D341Med (cell line): Measurements from ENCODE around the gene NCKAP5.

Experiments
- DNase-seq: peaks from one replicate; pipeline ENCODE4 v3.0.0; 2012; ENCODE audit warnings: low spot score

NCKAP5 gene

GRCh38 chr2:133574186-133574585 is 5.9 kb upstream of the NCKAP5 start:
- no peak for DNase-seq

- DNase-seq = no peak
Observed at GRCh38 chr2:133573491-133574162, 5.4 kb upstream of the NCKAP5 start.

- DNase-seq = no peak
Observed at GRCh38 chr2:133571249-133571648, 3.0 kb upstream of the NCKAP5 start.

DNA sequence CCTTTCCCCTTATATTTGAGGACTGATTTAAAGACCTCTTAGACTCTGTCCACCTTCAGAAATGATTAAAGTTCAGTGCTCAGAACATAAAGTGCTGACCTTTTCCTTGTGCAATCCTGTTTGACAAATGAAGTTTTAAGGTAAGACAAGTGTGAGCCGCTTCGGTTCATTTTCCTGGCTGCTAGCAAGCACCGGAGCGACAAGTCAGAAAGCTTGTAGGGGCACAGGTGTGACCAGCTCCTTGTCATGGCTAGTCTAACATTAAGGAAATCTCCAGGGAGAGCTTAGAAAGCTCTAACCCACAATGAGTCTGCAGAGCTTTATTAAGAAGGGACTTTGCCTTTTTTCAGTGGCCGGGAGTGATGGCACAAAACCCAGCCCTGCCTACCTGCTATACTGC is 2.3 kb upstream of the NCKAP5 start:
- DNase-seq = no peak

DNA sequence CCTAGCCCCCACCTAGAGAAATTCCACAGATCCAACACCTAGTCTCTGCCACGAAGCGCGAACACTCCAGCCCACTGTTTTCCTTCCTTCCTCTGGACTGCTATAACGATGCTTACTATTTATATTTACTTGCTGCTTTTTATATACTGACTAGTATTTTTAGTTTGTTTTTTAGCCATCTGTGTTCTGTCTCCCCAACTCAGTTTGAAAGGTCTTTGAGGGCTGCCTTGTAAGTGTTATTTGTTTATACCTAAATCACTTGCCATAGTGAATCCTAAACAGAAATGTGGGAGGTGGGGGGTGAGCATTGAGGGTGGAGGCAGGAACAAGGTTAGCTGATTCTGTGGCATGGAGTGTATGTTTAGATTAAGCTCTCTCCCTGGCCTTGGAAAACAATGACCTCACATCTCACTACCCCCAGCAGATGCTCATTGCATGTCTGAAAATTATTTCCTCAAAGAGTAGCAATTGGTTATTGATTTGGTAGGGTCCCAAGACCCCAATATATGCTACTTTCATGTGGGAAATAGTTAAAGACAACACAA is 1.1 kb upstream of the NCKAP5 start:
- no peak for DNase-seq

DNA sequence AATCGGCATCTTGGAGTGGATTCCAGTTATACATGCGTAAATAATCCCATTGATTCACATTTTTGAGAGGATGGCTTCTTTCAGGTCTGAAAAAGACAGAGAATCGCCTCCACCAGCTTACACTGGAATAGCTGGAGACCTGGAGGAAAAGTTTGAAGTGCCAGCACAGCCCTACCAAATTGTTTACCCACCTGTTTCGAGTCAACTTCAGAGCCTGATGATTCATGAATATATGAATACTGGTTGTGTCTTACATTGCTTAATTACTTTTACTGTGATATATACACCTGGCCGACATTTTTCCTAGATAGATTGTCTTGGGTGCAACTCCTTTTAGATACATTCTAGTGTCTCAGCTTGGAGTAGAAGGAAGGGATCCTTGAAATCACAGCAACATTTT is 335 bp upstream of the NCKAP5 start:
- no peak for DNase-seq

DNA sequence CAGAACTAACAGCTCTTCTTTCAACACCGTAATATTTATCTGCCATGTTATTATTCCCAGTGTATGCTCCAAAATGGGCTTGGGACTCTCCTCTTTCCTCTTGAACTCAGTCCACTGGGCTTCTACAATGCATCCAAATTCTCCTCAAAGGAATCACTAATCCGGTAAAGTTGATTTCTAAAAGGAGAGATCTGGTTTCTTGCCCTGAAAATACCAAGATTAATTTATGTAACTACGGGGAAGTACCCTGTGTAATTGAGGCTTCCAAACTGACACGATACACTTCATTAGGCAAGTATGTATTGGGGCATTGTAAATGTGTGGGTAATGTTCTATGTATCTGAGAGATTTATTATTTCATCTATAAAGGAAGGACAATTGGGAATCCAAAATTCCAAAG is 5.7 kb downstream of the NCKAP5 start:
- no peak for DNase-seq

DNA sequence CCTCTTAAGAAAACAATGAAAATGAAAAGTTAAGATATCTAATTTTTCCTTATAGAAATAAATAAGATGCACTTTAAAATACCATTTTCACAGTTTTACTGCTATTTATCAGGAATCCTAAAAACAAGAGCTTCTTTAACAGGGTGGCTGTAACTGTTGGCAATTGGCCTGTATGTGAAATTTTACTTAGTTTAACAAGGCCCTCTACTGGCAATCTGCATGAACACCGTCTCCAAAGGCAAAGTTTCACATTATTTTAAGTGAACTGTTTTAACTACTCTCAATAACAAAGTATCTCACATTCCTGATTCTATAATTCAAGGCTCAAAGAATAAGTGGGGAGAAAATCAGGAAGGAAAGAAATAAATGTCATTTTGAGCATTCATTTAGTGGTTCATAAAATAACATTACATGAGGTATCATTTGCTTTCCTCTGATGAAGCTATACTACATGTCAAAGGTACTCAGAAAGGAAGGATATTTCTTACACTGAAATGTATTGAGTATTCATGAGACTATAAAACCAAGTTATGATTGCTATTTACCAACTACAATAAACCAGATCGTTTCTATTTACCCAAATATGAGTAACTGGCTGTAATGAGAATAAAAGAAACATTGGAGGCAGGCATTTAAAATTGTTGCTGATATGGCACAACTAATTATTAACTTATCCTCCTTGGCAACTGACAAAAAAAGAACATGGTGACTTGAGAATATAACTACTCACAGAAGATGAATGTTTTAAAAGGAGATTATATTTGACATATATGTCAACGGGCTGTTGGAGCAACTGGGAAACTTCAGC is 7.0 kb downstream of the NCKAP5 start:
- peak; percentile 47 for DNase-seq

DNA sequence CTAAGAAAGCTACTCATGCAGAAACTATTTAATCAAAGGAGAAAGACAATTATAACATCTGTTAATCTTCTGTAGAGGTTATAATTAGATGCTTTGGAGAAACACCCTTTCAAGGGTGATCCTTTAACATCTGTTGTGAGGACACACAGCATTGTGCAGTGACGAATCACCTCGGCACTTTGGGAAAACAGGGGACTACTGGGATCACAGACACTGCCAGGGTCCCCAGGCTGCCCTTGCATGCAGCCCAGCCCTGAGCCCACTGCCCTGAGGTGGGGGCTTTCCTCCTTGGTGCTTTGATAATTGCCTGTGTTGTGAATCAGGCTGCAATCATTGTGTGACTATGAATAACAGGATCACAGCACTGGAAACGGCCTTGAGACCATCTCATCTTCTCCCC is 10.6 kb downstream of the NCKAP5 start:
- DNase-seq = no peak

- DNase-seq = no peak
Observed at GRCh38 chr2:133553838-133554408, 14.3 kb downstream of the NCKAP5 start.

DNA sequence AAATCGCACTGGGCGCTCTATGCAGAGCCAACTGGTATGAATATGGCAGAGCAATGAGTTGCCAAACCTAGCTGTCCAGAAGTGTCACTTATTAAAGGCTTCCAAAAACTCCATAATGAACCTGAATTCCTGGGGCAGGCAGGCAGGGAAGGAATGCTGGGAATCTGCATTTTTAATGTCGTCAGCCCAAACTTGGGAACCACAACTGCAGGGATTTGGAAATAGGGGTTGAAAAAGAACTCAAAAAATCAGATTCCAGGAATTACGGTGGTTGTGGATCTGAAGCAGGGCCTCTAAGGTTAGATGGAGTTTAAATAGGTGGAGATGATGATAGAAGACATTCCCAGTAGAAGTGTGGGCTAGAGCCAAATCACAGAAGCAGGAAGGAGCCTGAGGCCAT is 15.0 kb downstream of the NCKAP5 start:
- no peak for DNase-seq

DNA sequence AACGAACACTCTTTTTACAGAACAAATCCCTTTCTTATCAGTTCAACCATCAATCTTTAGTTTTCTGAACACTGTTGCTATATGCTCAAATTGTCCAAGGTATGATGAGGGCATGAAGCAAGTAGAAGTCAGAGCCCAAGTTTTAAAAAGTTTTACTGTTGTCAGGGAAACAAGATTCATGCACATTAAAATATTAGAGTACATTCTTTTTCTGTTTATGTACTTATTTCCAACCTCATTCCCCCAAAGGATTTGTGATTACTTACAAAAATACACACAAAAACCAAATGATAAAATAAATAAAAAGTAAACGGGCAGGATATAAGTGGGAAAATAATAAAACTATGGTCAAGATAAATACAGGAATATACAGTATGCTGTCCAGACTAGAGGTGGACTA is 15.4 kb downstream of the NCKAP5 start:
- DNase-seq = no peak

DNA sequence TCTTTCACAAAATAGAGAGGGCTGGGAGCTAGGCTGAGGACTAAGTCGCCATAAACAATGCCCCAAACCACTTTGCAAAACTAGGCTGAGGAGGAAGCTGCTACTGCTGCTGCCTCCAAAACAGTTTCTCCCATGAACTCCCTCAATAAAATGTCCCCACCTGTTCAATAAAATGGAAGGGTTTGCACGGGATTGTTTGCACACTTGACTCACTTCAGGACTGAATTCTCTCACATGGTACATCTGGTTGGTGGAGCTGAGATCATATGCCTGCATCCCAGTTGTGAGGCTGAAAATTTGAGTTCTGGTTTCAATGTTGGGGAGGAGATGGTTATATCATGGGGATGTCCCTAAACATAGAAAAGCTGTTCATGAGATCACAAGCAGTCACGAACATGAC is 26.5 kb downstream of the NCKAP5 start:
- no peak for DNase-seq

DNA sequence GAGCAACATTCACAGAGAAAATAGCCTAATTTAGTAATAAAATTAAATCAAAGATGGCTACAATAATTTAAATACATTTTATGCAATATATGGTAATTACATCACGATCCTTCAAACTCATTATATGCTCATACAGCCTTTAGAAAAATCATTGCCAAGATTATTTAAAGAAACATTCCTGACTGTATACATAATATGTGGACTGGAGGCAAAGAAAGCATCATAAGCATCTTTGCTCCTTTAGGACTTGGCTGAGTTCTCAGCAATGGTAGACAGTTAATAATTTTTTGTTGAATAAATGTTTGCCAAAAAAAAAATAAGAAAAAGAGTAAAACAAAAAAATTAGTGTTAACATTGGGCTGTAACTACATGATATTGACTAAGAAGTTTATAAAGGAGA is 26.9 kb downstream of the NCKAP5 start:
- no peak for DNase-seq

DNA sequence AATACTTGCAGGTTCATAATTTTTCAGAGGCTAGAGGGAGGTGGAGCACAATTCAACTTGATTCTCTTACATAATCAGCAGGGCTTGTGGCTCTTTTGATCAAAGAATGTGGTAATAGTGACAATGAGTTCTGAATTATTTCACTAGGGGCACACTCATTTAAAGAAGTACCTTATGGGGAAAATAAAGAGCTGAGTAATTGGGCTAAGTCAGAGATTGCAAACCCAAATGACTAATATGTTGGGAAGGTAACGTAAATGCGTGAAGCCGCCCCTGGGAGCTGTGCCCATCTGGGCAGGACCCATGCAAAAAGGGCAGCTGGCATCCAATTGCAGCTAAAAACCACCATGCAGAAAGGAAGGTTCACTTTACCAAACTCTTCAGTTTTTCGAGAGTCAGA is 35.3 kb downstream of the NCKAP5 start:
- no peak for DNase-seq

DNA sequence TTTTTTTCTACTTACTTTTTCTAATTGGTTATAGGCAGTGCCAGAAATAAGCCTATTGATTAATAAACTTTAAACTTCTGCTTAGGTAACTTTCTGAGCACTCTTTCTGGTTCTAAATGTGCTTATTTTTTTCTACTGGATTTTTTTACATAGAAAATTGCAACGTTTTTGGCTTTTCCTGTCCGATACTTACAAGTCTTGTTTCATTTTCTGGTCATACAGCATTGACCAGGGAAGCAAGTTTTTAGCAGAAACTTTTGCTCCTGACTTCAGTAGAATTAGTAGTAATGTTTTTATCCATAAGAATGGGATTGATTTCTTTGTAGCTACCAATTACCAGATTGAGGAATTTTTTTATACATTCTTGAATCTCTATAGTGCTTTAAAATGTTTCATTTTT is 36.9 kb downstream of the NCKAP5 start:
- DNase-seq = no peak

- no peak for DNase-seq
Observed at GRCh38 chr2:133530645-133531044, 37.6 kb downstream of the NCKAP5 start.

DNA sequence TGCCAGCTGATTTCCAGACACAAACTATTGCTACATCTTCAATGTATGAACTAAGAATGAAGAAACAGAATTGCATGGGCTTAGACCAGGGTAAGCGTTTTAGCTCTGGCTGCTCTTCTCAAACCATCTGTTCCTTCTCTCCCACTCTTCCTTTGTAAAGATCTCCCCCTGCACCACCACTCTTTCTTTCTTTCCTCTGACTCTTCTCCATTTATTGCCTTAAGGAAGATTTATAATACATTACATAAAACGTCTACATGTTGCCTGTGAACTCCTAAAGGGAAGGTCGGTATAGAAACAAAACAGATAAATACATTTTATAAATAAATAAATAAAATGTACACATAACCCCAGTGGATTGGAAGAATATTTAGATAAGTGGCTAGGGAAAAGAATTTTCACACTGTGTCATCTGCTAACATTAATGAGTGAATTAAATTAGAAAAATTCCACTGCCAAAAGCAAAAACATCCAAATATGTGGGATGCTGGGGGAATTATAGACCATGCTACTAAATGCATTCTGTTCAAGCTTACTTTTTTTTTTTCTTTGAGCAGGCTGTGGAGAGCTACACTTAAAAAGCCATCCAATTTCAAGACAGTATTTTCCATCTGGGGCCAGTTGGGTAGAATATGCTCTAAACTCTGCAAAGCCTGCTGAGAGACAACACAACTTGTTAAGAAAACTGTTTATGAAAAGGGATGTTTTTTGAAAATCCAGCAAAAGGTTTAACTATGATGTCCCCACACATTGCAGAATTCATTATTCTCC is 41.5 kb downstream of the NCKAP5 start:
- DNase-seq = no peak

DNA sequence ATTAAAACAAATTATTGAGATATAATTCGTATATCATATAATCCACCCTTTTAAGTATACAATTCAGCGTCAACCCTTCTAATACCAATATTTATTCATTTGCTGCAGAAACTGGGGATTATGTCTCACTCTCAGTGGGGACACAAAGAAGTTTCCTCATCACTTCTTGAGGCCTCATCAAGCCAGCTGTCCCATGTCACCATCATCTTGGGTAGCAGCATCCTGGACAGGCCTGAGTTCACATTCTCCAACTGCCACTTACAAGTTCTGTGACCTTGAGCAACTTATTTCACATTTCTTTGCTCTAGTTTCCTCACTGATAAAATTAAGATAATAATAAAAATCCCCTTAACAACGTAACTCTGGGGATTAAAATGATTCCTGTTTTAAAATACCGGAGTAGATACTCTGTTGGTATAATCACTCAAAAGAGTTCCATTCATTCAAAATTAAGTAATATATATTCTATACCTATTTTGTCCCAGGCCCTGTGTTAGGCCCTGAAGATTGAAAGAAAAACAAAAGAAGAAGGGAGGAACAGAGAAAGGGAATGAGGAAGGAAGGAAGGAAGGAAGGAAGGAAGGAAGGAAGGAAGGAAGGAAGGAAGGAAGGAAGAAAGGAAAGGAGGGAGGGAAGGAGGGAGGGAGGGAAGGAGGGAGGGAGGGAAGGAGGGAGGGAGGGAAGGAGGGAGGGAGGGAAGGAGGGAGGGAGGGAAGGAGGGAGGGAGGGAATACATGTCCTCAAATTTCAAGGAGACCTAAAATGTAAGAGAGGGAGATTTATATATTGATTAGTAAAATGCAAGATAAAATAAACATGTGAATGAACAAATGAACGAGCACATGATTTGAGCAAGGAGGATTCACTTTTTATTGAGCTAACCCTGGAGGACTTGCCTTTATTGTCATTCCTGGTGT is 42.4 kb downstream of the NCKAP5 start:
- no peak for DNase-seq

GRCh38 chr2:133525090-133525489 is 43.2 kb downstream of the NCKAP5 start:
- DNase-seq = no peak

- DNase-seq = no peak
Observed at GRCh38 chr2:133523406-133523805, 44.9 kb downstream of the NCKAP5 start.
